ENCODE data around the gene ABCE1.

Gene ABCE1

DNA sequence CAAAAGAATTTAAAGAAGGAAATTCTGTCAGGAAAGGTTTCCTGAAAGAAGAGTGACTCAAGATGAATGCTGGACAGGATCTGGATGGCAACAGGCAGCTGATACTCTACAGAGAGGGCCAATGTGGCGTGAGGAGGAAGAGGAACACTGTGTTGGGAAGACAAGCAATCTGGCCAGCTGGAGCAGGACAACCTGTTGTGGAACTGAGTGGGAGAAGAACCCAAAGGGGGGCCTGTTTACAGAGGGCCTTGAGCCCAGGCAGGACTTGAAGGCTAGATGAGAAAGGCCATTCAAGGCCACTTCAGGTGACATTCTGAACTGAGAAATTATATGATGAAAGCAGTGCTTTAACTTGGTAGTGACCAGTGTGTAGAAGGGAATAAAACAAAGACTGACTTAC is 73.8 kb downstream of the ABCE1 start:
- intact Hi-C loops (cut with micrococcal nuclease): no loop called here
- peaks cover 67% of the 10 kb centered on the region for H3K36me3 Mint-ChIP-seq (ENCODE audit: low read depth)
- no peak overlapping the region for H3K27ac Mint-ChIP-seq
- H3K4me3 Mint-ChIP-seq: no peak overlapping the region
- no peaks in the 10 kb centered on the region for H3K27me3 Mint-ChIP-seq
- no peaks in the 10 kb centered on the region for H3K9me3 Mint-ChIP-seq
- H3K4me1 Mint-ChIP-seq (ENCODE audit: low read depth): peaks cover 26% of the 10 kb centered on the region

DNA sequence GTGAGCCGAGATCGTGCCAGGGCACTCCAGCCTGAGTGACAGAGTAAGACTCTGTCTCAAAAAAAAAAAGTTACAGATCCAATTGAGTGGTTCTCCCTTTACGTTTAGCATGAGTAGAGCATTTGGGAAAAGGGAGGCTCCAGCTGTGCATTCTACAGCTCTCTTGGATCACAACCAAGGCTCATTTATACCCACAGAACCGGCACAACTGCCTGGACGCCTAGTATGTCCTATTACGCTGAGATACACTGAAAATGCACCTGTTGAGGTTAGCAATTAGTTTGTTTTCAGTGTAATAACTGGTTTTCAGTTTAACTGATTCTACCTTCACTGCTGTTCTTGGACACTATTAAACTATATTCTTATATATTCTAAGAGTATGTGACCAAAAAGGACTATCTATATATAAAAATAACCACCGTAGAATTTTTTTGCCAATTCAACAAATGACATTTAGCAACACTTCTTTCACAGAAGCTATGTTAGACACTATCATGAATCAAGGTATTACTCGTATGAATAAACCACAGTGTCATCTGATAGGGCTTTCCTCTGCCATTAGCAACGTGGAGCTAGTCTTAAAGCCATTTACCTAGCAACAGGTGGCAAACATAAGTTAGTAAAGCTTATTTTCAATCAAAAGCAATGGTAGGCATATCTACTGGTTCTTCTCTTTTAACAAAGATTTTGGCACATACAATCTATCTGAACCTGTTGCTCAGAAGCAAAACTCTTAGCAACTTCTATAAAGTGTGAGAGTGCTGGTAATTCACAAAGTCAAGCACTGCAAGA is 78.7 kb downstream of the ABCE1 start:
- peaks cover 28% of the 10 kb centered on the region for H3K36me3 Mint-ChIP-seq (ENCODE audit: low read depth)
- intact Hi-C loops (cut with micrococcal nuclease): loop anchor here (5.0 kb wide), 1 partner anchor 435 kb away; no protein-coding TSS in a partner anchor
- H3K4me1 Mint-ChIP-seq (ENCODE audit: low read depth): peaks cover 42% of the 10 kb centered on the region
- H3K4me3 Mint-ChIP-seq: peak overlapping the region; percentile 6
- no peak overlapping the region for H3K27ac Mint-ChIP-seq
- no peaks in the 10 kb centered on the region for H3K27me3 Mint-ChIP-seq
- H3K9me3 Mint-ChIP-seq: no peaks in the 10 kb centered on the region

DNA sequence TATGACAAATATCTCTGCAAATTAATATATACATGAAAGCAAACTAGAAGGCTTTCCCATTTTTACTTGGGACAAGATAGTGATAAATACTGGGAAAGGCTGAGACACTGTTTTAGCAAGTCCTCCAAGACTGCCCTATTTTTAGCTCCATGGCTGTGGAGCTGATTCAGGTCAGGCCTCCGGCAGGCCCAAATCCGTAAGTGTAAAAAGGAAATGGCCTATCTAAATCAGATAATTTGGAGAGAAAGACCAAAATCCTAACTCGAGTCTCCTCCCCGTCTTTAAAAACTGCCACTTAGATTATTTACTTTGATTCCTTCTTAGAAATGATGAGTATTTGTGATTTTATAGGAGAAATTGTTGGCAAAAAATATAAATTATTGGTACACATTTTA is 79.4 kb downstream of the ABCE1 start:
- peaks cover 38% of the 10 kb centered on the region for H3K4me1 Mint-ChIP-seq (ENCODE audit: low read depth)
- peak overlapping the region; percentile 89 for H3K27ac Mint-ChIP-seq
- intact Hi-C loops (cut with micrococcal nuclease): loop anchor here (5.0 kb wide), 1 partner anchor 435 kb away; no protein-coding TSS in a partner anchor
- H3K36me3 Mint-ChIP-seq (ENCODE audit: low read depth): peaks cover 24% of the 10 kb centered on the region
- H3K27me3 Mint-ChIP-seq: no peaks in the 10 kb centered on the region
- peak overlapping the region; percentile 74 for H3K4me3 Mint-ChIP-seq
- no peaks in the 10 kb centered on the region for H3K9me3 Mint-ChIP-seq

DNA sequence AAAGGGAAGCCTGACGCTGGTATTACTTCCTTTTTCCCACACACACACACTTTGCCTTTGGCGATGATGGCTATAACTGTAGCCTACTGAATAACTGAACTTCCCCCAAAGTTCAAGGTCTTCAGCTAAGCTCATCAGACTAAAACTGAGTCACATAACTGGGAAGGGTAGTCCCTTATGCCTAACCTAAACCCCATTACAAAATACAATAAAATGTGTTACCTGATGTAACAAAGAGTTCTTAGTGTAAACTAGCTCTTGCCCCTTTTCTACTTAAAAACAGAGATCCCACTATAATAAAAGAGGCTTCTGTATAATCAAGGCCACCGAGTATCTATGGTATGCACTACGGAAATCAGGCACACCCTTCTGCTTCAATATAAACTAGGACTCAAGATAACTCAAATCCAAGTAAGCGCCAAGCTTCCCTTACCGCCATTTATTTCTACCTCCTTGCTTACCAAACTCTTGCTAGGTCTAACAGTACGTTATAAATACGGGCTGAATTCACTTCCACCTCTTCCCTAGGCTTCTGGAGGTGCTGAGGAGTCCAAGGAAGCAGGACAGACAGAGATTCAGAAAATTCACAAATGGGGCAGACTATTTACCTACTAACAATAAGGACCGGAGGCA is 79.9 kb downstream of the ABCE1 start:
- H3K27me3 Mint-ChIP-seq: no peaks in the 10 kb centered on the region
- H3K27ac Mint-ChIP-seq: peak overlapping the region; percentile 89
- peak overlapping the region; percentile 74 for H3K4me3 Mint-ChIP-seq
- intact Hi-C loops (cut with micrococcal nuclease): loop anchor here (5.0 kb wide), 1 partner anchor 434 kb away; no protein-coding TSS in a partner anchor
- H3K36me3 Mint-ChIP-seq (ENCODE audit: low read depth): peaks cover 20% of the 10 kb centered on the region
- no peaks in the 10 kb centered on the region for H3K9me3 Mint-ChIP-seq
- peaks cover 34% of the 10 kb centered on the region for H3K4me1 Mint-ChIP-seq (ENCODE audit: low read depth)

DNA sequence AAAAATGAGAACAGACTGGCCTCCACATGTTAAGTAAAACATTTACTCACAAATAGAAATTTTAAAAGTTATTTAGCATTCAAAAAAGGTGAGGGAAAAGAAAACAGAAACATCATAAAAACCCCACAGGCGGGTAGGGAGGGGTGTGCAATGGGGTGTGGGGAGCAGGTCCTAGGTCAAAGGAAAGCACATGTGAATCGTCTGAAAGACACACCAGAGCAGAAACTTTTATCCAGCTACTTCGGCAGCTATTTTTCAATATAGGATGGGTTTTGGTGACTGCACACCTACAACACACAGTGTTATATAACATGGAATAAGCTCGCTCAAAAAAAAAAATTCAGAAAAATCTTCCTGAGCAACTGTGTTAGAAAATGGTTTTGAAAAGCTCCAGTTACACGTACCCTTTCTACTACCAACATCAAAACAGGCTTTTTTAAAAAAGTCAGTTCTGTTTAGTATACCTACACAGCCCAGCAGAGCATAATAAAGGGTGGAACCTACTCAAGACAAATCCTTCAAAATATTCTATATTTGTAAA is 80.7 kb downstream of the ABCE1 start:
- Mint-ChIP-seq H3K36me3 (ENCODE audit: low read depth) (peaks cover 13% of the 10 kb centered on the region), H3K27ac (peak overlapping the region; percentile 89), H3K27me3 (peaks cover 1% of the 10 kb centered on the region), H3K4me3 (peak overlapping the region; percentile 74), H3K9me3 (no peaks in the 10 kb centered on the region), H3K4me1 (ENCODE audit: low read depth) (peaks cover 33% of the 10 kb centered on the region)
- intact Hi-C loops (cut with micrococcal nuclease): loop anchor here (5.0 kb wide), 1 partner anchor 433 kb away; no protein-coding TSS in a partner anchor

Measured in dendritic cell treated with granulocyte-macrophage colony-stimulating factor and Interleukin-4, amounts not matched to agents 40 ng/mL and 50 ng/mL, for 4 days (primary cell).